Peyer's patch (tissue), 4 donors: ENCODE measurements around the gene OIT3. TPM values are rescaled to one million over a fixed set of nuclear protein-coding genes. Genes with fewer than 3 reads are reported as not detected.

ENCODE experiments used
- DNase-seq, 3 donors: peaks; one replicate each; pipeline ENCODE4 v3.0.0-alpha.2; 2017 to 2019
- H3K27ac ChIP-seq, 4 donors: fragments of 200-600 bp; sonication (generic); one replicate each; pipeline ENCODE4 v1.5.1; 2016 to 2019
- H3K27me3 ChIP-seq, 2 donors: fragments of 200-600 bp; sonication (generic); one replicate each; pipeline ENCODE4 v1.5.1; 2019
- H3K36me3 ChIP-seq, 3 donors: fragments of 200-600 bp; sonication (generic); one replicate each; pipeline ENCODE4 v1.5.1; 2016 to 2019
- H3K4me1 ChIP-seq, 4 donors: fragments of 200-600 bp; sonication (generic); one replicate each; pipeline ENCODE4 v1.5.1; 2016 to 2019
- H3K4me3 ChIP-seq, 4 donors: fragments of 200-600 bp; sonication (generic); 1 replicate in 3 of 4; 2 replicates in 1 of 4; pipeline ENCODE4 v1.5.1; 2016 to 2019; ENCODE audit warnings: mild to moderate bottlenecking in 1 of 4
- H3K9me3 ChIP-seq, 4 donors: fragments of 200-600 bp; sonication (generic); one replicate each; pipeline ENCODE4 v1.5.1; 2016 to 2019; ENCODE audit warnings: mild to moderate bottlenecking in 1 of 4
- CTCF ChIP-seq, 6 experiments: fragments of 450-650 bp in 4 of 6; fragments of 200-600 bp in 2 of 6; sonication (generic) in 1 of 6; IDR thresholded peaks; one replicate each; pipeline ENCODE4 v1.5.1; 2017 to 2019; ENCODE audit warnings: antibody characterized with exemption in 6 of 6, mild to moderate bottlenecking in 3 of 6, moderate library complexity in 1 of 6
- POLR2A ChIP-seq, 2 donors: fragments of 450-650 bp; IDR thresholded peaks; one replicate each; pipeline ENCODE4 v1.5.1; 2017; ENCODE audit warnings: antibody characterized with exemption in 2 of 2, mild to moderate bottlenecking in 2 of 2, moderate library complexity in 2 of 2
- total RNA-seq, 4 donors: library from RNA; depleted of rRNA; stranded (reverse); fragments of >200 nt; gene quantifications; one replicate each; pipeline ENCODE4 v1.1.0, GENCODE V29; 2016

The OIT3 gene
- total RNA-seq, 4 donors from 2014 or later: 0.40 to 0.76 TPM; not detected in 2

GRCh38 chr10:72956001-72956400 lies 62.5 kb downstream of the OIT3 start:
- TF ChIP-seq POLR2A (IDR thresholded peaks at IDR 0.05) (no peak), CTCF (IDR thresholded peaks at IDR 0.05) (no peak)
- Histone ChIP-seq H3K27me3 (no peaks in the 10 kb centered on the region), H3K4me3 (no peak overlapping the region), H3K27ac (peak overlapping the region in 2 of 4 donors; percentile 77 to 82), H3K4me1 (peaks cover 0 to 6% (median 2%) of the 10 kb centered on the region in 4 donors), H3K9me3 (no peaks in the 10 kb centered on the region), H3K36me3 (no peaks in the 10 kb centered on the region)
- no peak for DNase-seq

- H3K9me3 ChIP-seq: peaks cover 0 to 30% (median 3%) of the 10 kb centered on the region in 4 donors
- TF ChIP-seq POLR2A (IDR thresholded peaks at IDR 0.05) (no peak), CTCF (IDR thresholded peaks at IDR 0.05) (no peak)
- no peak overlapping the region for H3K27ac ChIP-seq
- DNase-seq: no peak
- no peak overlapping the region for H3K4me3 ChIP-seq
- H3K4me1 ChIP-seq: no peaks in the 10 kb centered on the region
- no peaks in the 10 kb centered on the region for H3K36me3 ChIP-seq
- H3K27me3 ChIP-seq: no peaks in the 10 kb centered on the region
Measured at GRCh38 chr10:72976886-72977285, 83.3 kb downstream of the OIT3 start.

- H3K4me1 ChIP-seq: no peaks in the 10 kb centered on the region
- DNase-seq: no peak
- no peak for TF ChIP-seq POLR2A (IDR thresholded peaks at IDR 0.05)
- no peak for TF ChIP-seq CTCF (IDR thresholded peaks at IDR 0.05)
- peaks cover 0 to 30% (median 3%) of the 10 kb centered on the region in 4 donors for H3K9me3 ChIP-seq
- no peak overlapping the region for H3K4me3 ChIP-seq
- H3K27ac ChIP-seq: no peak overlapping the region
- no peaks in the 10 kb centered on the region for H3K27me3 ChIP-seq
- H3K36me3 ChIP-seq: no peaks in the 10 kb centered on the region
Measured at GRCh38 chr10:72979709-72980108, 86.2 kb downstream of the OIT3 start.

GRCh38 chr10:72980348-72980747 lies 86.8 kb downstream of the OIT3 start:
- H3K27ac ChIP-seq: no peak overlapping the region
- no peaks in the 10 kb centered on the region for H3K4me1 ChIP-seq
- no peaks in the 10 kb centered on the region for H3K27me3 ChIP-seq
- TF ChIP-seq POLR2A (IDR thresholded peaks at IDR 0.05) (no peak), CTCF (IDR thresholded peaks at IDR 0.05) (no peak)
- H3K4me3 ChIP-seq: no peak overlapping the region
- no peaks in the 10 kb centered on the region for H3K36me3 ChIP-seq
- H3K9me3 ChIP-seq: peaks cover 0 to 30% (median 3%) of the 10 kb centered on the region in 4 donors
- no peak for DNase-seq

GRCh38 chr10:72981028-72981881 lies 87.7 kb downstream of the OIT3 start:
- H3K27me3 ChIP-seq: no peaks in the 10 kb centered on the region

More at GRCh38 chr10:72981028-72981881, 87.7 kb downstream of the OIT3 start:
- no peak for TF ChIP-seq CTCF (IDR thresholded peaks at IDR 0.05)
- no peak for TF ChIP-seq POLR2A (IDR thresholded peaks at IDR 0.05)
- no peak for DNase-seq
- H3K4me1 ChIP-seq: no peaks in the 10 kb centered on the region
- H3K27ac ChIP-seq: no peak overlapping the region
- no peak overlapping the region for H3K4me3 ChIP-seq
- peaks cover 0 to 21% (median 3%) of the 10 kb centered on the region in 4 donors for H3K9me3 ChIP-seq
- no peaks in the 10 kb centered on the region for H3K36me3 ChIP-seq
